NCI-H146 treated with DMSO at 0.1 percent for 48 hours (cell line): ENCODE data around the gene ST6GALNAC3.
"Not testable (repeated sequence)": the region's sequence is repeated elsewhere in the genome, so short reads cannot be mapped to it uniquely, and the experiment has no call there.

Experiments used
- DNase-seq: peaks from one replicate; lab custom pipeline; 2025; ENCODE audit not compliant: unreplicated experiment; lab: John Stamatoyannopoulos, UW

The ST6GALNAC3 gene

DNA sequence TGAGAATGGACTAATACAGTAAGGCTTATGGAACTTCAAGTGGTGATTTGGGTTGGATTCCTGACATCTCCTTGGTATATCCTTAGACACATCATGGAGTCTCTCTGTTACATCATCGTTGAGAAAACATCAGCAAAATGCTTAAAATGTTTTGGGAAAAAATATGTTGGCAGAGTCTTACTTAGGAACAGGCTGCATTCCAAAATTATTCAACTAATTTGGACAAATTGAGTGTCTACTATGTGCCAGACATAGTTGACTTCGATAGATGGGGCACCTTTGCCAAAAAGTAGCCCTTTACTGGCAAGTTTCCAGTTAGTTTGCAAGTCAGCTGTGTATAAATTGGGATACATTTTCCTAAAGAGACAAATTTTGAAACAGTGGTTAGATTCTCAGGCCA lies 539.3 kb downstream of the ST6GALNAC3 start:
- DNase-seq: no peak

GRCh38 chr1:76615253-76616035 lies 540.9 kb downstream of the ST6GALNAC3 start:
- DNase-seq: no peak

DNA sequence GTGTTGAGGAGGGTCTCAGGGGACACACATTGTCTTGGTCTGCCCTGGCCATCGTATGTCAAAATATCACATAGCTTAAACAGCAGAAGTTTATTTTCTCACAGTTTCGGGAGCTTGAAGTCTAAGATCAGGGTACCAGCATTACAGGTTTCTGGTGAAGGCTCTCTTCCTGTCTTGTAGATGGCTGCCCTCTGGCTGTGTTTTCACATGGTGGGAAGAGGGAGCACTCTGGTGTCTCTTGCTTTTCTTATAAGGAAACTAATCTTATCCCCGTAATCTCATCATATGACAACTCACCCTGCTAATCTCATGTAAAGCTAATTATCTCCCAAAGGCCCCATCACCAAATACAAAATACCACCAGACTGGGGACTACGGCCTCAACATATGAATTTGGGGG lies 545.8 kb downstream of the ST6GALNAC3 start:
- no peak for DNase-seq

- DNase-seq: no peak
Observed at GRCh38 chr1:76622774-76623528, 548.4 kb downstream of the ST6GALNAC3 start.

DNA sequence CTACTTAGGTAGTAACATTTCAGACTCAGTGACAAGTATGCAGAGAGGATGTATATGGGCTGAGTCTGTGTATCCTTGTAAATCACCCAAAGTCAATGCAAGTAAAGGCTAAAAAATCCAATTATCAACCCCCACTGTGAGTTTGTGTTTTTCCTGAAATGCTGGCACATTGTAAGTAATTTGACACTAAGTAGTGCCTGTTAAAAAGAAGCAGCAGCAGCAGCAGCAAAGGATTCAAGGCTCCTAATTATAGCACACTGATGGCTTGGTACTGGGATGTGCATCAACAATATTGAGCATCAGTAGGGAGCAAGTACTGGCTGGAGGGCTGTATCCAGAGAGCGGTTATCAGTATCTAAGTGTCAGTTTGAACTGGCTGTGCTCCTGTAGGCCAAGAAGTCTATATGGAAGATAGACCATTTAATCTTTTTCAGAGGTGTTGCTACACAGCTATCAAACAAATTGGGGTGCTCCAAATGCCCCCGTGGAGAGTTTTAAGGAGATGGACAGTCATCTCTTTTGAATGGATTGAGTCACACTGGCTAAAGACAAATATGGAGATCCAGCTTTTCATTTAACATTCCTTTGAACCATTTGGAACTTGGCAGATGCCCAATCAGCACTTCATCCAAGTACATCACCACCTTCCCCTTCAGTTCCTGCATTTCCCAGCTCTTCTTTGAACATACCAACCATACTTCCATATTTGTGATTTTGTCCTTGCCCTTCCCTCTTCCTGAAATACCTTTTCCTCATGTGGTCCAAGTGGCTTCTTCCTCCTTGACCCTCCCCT lies 551.5 kb downstream of the ST6GALNAC3 start:
- DNase-seq: peak; percentile 34

GRCh38 chr1:76627498-76627897 lies 553.0 kb downstream of the ST6GALNAC3 start:
- DNase-seq: no peak

DNA sequence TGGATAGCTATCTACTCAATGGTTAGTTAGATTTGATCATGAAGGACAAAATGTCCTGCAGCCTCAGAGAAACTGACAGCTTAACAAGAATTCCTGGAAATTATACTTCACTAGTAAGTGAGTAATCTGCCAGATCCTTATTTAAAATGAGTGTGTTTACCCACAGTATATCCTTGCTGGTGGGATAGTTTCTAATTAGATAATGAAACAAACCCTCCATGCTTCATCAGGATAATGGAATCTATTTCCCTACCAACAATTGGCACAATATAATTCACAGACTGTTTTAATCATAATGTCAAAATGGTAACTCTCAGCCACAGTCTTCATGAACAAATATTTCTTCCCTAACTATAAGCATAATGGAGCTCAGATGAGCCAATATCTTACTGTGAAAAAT lies 553.4 kb downstream of the ST6GALNAC3 start:
- no peak for DNase-seq

GRCh38 chr1:76632136-76632535 lies 557.6 kb downstream of the ST6GALNAC3 start:
- no peak for DNase-seq

GRCh38 chr1:76635784-76636183 lies 561.2 kb downstream of the ST6GALNAC3 start:
- no peak for DNase-seq

DNA sequence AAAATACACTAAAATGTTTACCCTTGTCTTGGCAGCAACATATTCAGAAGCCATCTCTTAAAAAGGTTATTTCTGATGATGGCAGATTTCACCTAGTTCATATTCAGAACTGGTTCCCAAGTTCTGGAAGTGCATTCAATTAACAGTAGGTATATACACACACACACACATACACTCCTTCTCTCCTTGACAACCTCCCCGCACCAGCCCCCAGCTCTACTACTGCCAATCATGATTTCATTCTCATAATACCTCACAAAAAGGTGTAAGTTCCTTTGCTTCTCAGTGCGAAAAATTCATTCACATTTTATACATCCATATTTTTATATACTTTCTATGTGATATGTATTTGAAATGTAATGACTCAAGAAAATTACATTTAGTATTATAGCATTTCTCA lies 564.6 kb downstream of the ST6GALNAC3 start:
- DNase-seq: no peak

DNA sequence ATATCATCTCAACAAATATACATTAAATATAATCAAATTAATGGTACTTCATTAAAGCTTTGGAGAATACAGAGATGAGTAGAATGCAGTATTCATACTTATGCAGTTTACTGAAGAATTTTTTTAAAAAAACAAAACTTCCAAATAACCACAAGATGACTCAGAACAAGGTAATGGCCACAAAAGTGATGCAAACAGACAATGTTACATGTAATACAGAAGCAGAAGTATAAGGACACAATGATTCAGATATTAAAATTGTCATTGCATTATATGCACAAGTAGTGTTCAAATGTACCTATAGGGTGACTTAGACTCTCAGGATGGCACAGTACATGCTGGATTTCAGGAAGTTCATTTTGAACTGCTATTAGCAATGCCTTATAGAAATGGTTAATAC lies 565.5 kb downstream of the ST6GALNAC3 start:
- no peak for DNase-seq

GRCh38 chr1:76640723-76641122 lies 566.2 kb downstream of the ST6GALNAC3 start:
- no peak for DNase-seq

- DNase-seq: no peak
Observed at GRCh38 chr1:76644139-76644538, 569.6 kb downstream of the ST6GALNAC3 start.

DNA sequence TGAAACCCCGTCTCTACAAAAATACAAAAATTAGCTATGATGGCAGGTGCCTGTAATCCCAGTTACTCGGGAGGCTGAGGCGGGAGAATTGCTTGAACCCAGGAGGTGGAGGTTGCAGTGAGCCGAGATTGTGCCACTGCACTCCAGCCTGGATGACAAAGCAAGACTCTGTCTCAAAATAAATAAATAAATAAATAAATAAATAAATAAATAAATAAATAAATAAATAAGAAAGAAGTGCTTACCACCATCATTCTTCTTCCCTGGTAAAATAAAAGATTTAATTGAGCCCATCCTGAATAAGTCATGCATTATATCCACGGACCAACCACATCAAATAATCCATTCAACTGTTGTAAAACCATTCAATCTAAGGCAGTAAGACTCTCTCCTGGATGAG lies 578.3 kb downstream of the ST6GALNAC3 start:
- not testable (repeated sequence) for DNase-seq

- no peak for DNase-seq
Observed at GRCh38 chr1:76657623-76658022, 583.1 kb downstream of the ST6GALNAC3 start.

DNA sequence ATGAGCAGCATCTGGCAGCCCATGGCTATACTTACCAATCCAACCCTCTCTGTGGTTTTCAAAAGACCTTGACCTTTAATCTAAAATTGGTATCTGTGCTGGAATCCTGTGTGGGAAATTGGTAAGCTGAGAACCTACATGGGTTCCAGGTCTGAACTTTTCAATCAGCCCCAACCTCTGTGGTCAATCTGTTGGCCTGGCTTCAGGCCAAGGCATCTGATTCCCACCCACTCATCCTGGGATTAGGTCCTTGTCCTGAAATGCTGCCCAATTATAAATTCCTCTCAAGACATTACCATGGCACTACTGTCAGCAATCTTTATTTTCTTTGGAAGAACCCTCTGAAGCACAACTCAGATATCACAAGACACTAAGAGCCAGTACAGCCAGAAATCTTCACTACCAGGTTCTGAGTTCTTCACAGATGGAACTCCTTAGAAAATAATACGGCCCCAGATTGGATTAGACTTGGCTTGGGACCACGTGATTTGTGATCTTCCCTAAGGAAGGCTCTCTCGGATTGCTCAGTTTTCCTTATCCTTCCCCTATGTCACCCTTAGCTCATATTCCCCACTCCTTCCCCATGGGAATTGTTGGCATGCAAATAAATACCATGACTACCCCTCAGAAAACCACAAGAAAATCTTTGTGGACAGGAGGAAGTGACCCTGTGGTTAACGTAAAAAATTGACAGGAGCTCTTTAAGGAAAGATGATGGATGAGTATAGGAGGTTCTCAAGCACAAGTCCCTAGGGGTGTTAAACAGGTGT lies 584.8 kb downstream of the ST6GALNAC3 start:
- no peak for DNase-seq

- DNase-seq: no peak
Observed at GRCh38 chr1:76661531-76661930, 587.0 kb downstream of the ST6GALNAC3 start.

GRCh38 chr1:76666499-76666898 lies 592.0 kb downstream of the ST6GALNAC3 start:
- no peak for DNase-seq

GRCh38 chr1:76668046-76668445 lies 593.5 kb downstream of the ST6GALNAC3 start:
- no peak for DNase-seq

DNA sequence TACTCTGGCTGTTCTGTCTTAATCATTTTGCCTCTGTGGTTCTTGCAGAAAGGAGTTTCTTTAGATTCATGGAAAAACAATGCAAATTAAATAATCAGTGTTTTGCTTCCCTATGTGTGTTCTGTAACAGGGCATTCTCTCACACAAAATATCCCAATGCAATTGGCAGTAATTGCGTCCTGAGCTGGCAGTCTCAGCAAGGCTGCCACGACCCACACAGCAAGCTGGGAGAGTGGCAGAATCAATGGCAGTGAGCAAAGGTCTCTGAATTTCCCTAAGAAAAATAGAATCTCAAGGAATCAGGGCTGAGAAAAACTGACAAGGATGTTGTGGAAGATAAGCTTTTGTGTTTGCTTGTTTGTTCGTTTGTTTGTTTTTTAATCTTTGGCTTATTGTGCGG lies 594.6 kb downstream of the ST6GALNAC3 start:
- no peak for DNase-seq
